ENCODE data around the gene SLC25A45.

Gene SLC25A45

DNA sequence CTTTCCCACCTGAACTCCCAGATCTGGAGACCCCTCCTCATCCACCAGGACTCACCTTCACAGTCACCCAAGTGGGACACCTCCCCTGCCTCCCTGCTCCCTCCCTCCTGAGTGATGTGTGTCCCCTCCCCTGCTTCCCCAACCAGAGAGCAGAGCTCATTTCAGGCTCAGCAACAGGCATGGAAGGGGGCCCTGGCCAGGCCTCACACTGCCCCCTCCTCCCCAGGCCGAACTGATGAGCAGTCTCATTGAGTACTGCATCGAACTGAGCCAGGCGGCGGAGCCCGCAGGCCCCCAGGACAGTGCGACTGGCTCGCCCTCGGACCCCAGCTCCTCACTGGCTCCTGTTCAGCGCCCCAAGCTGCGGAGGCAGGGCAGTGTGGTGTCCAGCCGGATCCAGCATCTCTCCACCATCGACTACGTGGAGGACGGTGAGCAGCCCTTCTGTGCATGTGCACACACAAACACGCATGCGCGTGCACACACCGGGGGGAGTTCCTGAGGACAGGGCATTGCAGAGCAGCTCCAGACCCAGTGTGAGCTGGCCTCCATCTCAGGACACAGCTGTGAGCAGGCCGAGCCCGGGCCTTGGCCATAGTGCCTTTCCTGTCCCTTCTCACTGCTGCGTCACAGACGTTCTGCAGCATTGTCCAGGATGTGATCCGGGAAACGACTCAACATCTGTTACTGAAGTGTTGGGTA, 22.3 kb upstream of the SLC25A45 start:
- no peak overlapping the region for H3K27ac ChIP-seq
- TF ChIP-seq, protein P1, sequence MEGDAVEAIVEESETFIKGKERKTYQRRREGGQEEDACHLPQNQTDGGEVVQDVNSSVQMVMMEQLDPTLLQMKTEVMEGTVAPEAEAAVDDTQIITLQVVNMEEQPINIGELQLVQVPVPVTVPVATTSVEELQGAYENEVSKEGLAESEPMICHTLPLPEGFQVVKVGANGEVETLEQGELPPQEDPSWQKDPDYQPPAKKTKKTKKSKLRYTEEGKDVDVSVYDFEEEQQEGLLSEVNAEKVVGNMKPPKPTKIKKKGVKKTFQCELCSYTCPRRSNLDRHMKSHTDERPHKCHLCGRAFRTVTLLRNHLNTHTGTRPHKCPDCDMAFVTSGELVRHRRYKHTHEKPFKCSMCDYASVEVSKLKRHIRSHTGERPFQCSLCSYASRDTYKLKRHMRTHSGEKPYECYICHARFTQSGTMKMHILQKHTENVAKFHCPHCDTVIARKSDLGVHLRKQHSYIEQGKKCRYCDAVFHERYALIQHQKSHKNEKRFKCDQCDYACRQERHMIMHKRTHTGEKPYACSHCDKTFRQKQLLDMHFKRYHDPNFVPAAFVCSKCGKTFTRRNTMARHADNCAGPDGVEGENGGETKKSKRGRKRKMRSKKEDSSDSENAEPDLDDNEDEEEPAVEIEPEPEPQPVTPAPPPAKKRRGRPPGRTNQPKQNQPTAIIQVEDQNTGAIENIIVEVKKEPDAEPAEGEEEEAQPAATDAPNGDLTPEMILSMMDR (IDR thresholded peaks at IDR 0.05): no peak
- TF ChIP-seq ZFX (IDR thresholded peaks at IDR 0.05; ENCODE audit: borderline replicate concordance): no peak

DNA sequence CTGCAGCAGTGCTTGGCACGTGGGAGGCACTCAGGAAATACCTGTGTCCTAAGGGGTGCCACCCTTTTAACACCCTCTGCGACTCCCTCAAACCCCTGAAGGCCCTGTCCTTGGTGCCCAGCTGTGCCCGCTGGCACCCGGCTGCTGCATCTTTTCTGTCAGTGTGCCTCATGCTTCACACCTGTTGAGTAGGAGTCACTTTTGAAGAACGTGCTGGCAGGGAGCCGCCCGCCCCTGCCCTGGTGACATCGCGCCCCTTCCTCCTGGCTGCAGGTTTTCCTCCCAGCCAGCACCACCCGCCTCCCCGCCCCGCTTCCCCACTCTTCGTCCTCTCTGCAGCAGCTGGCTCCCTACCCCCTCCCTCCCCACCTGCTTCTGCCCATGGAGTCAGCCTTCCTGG, 21.8 kb upstream of the SLC25A45 start:
- H3K27ac ChIP-seq: no peak overlapping the region
- TF ChIP-seq ZFX (IDR thresholded peaks at IDR 0.05; ENCODE audit: borderline replicate concordance): no peak
- TF ChIP-seq, protein P1 (IDR thresholded peaks at IDR 0.05): no peak

DNA sequence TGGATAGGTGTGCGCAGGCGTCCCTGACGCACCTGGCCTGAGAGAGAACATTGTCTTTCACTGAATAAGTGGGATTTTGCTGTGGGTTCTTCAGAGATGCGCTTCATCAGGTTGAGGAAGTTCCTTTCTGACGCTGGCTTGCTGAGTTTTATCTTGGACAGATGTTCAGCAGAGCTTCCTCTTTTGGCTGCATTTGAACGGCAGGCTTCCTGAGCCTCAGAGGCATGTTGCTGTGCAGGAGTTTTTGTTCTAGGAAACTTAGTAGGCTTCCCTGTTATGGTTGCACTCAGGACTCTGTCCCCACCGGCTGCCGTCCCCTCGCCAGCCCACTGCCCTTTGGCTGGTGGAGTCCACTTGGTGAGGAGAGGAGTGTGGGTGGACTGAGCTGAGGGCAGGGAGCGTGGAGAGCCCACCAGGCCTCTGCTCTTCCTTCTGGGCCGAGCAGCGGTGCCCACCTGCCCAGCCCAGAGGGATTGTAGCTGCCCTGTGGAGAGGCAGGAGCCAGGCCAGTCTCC, 21.2 kb upstream of the SLC25A45 start:
- no peak for TF ChIP-seq ZFX (IDR thresholded peaks at IDR 0.05; ENCODE audit: borderline replicate concordance)
- TF ChIP-seq, protein P1 (IDR thresholded peaks at IDR 0.05): no peak
- no peak overlapping the region for H3K27ac ChIP-seq

DNA sequence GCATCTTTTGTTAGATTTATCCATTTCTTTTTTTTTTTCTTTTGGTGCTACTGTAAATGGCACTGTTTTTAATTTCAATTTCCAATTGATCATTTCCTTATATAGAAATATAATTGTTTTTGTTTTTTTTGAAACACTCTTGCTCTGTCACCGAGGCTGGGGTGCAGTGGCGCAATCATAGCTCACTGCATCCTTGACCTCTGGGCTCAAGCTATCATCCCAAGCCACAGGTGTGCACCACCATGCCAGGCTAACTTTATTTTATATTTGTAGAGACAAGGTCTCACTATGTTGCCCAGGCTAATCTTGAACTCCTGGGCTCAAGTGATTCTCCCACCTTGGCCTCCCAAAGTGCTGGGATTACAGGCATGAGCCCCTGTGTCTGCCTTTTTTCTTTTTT, 20.3 kb upstream of the SLC25A45 start:
- no peak overlapping the region for H3K27ac ChIP-seq
- TF ChIP-seq, protein P1 (IDR thresholded peaks at IDR 0.05): no peak
- no peak for TF ChIP-seq ZFX (IDR thresholded peaks at IDR 0.05; ENCODE audit: borderline replicate concordance)

DNA sequence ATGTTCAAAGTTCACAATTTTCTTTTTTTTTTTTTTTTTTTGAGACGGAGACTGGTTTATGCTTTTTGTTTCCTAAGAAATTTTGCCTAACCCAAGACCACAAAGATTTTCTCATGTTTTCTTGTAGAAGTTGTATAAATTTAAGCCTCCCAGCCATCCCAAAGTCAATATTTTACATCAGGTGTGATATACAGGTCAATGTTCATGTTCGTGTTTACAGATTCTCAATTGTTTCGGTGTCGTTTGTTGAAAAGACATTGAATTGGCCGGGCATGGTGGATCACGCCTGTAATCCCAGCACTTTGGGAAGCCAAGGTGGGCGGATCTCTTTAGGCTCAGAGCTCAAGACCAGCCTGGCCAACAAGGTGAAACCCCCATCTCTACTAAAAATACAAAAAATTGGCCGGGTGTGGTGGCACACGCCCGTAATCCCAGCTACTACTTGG, 19.4 kb upstream of the SLC25A45 start:
- TF ChIP-seq, protein P1 (IDR thresholded peaks at IDR 0.05): no peak
- no peak for TF ChIP-seq ZFX (IDR thresholded peaks at IDR 0.05; ENCODE audit: borderline replicate concordance)
- H3K27ac ChIP-seq: peak overlapping the region; percentile 10; the same call in 1 of the 2 replicates

DNA sequence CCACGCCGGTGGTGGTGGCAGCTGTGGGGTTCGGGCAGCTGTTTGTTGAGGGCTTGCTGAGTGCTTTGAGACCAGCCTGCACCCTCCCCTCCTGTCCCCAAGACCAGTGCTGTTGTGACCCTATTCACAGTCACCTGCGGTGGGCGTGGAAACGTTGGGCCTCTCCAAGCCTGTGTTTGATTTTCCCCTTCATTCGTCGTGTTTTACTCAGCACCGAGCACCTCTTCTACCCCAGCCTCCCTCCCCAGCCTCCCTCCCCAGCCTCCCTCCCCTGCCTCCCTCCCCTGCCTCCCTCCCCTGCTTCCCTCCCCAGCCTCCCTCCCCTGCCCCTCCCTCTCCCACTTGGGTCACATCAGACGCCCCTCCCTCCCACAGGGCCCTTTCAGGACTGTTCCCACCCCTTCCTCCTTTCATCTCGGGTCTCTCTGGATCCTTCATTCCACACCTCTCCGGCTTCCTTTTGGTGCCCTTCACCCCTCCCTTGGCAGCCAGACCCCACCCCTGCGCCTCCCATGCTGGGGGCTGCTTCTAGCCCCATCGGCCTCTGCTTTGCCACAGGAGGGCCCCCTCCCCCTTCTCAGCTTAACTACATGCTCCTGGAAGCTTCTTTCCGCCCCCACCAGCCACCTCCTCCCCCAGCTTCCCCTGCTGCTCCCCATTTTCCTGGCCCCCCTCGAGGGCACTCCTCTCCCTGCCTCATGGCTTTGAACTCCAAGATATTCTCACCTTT, 18.8 kb upstream of the SLC25A45 start:
- H3K27ac ChIP-seq: peak overlapping the region; percentile 10; the same call in 1 of the 2 replicates
- TF ChIP-seq ZFX (IDR thresholded peaks at IDR 0.05; ENCODE audit: borderline replicate concordance): no peak
- TF ChIP-seq, protein P1 (IDR thresholded peaks at IDR 0.05): no peak

Data from 22Rv1 (cell line).